K562 treated with DMSO at 1 percent for 12 hours (cell line): ENCODE measurements around the gene ZXDB. TPM values are rescaled to one million over a fixed set of nuclear protein-coding genes. Genes with fewer than 3 reads are reported as not detected.

ENCODE experiments used
- total RNA-seq: library from RNA; unstranded; fragments of 300-600 nt; gene quantifications from 2 replicates; pipeline ENCODE4 v1.2.3, GENCODE V29; 2022; ENCODE audit not compliant: insufficient read depth

The ZXDB gene
- total RNA-seq = 0.91 and 2.7 TPM in 2 replicates

DNA sequence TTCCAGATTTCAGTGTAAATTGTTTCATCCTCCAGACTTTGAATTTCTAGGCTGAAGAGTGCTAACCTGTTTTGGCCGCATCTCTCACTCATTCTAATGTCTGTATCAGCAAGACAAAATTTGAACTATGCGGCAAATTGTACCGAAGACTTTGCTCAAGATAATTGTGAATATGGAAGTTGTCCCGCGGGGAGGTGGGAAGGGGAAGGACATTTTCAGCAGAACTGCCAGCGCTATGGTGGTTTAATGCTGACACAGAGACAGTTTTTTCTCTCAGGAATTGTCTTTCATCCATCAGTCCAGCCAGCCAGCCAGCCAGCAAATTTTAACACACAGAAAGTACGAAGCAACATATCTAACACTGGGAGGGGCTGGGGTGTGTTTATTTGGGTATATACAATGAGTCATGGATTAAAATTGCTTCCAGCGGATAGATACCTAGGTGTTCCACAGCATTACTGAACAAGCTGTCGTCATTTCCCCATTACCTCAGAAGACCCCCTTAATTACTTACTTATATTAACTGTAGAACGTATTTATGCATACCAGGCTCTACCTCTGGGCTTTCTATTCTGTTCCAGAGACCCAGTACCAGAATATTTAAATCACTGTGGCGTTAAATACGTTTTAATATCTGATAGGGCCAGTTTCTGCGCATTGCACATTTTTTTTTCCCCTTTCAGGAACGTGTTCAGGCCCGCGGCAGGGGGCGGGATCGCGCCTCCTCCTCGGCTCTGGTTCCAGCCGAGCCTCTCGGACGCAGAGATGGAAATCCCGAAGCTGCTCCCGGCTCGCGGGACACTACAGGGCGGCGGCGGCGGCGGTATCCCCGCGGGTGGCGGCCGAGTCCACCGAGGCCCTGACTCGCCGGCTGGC, at the start of gene ZXDB:
TSS of gene ZXDB (plus strand) at position 728 of the 876 bp plus-strand sequence. CDS start at position 766, 38 bp downstream.

Other genes starting within 250 kb of the ZXDB start
- gene NLRP2B, start 88.2 kb downstream of the ZXDB start, total RNA-seq = not detected in 2 replicates